Right ventricle myocardium superior (tissue), 1 donor: Measurements from ENCODE around the gene AMDHD2. TPM values are rescaled to one million over a fixed set of nuclear protein-coding genes. Genes with fewer than 3 reads are reported as not detected.
A peak's percentile ranks its signal among the peaks of the same experiment; 100 is the strongest.
"Not testable (repeated sequence)": the region's sequence is repeated elsewhere in the genome, so short reads cannot be mapped to it uniquely, and the experiment has no call there.

Source experiments
- ATAC-seq: fragments of 200-7000 bp; cut with Tn5 transposase; one replicate; pipeline ENCODE4 v1.9.1; 2020; ENCODE audit warnings: mild to moderate bottlenecking; ENCODE audit not compliant: poor library complexity
- DNase-seq: peaks from one replicate; pipeline ENCODE4 v3.0.0-alpha.2; 2020
- intact Hi-C: fragments of 100-400 bp; cut with DNase I; formaldehyde crosslinking; loops from one replicate; pipeline ENCODE4 v1.11.2; 2022
- total RNA-seq: library from RNA; stranded (reverse); fragmentation: NEBNext Ultra II Directional; extraction: Animal tissue kit (Norgen Biotek cat#: 25700); gene quantifications from one replicate; pipeline ENCODE4 v1.2.1, GENCODE V29; 2021
- donor health status: DM: no; HTN: yes; CAD: no; lungs with severe emphysema.

Gene AMDHD2
- total RNA-seq, 1 donor from 2014 or later, result 13.4 TPM

DNA sequence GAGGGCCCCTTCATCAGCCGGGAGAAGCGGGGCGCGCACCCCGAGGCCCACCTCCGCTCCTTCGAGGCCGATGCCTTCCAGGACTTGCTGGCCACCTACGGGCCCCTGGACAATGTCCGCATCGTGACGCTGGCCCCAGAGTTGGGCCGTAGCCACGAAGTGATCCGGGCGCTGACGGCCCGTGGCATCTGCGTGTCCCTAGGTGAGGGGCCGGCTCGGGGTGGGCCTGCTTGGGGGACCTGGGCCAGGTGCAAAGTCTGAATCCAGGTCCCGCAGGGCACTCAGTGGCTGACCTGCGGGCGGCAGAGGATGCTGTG lies 7.6 kb downstream of the AMDHD2 start:
- intact Hi-C loops, result no loop called here
- ATAC-seq, result no peak
- peak; percentile 31 for DNase-seq

DNA sequence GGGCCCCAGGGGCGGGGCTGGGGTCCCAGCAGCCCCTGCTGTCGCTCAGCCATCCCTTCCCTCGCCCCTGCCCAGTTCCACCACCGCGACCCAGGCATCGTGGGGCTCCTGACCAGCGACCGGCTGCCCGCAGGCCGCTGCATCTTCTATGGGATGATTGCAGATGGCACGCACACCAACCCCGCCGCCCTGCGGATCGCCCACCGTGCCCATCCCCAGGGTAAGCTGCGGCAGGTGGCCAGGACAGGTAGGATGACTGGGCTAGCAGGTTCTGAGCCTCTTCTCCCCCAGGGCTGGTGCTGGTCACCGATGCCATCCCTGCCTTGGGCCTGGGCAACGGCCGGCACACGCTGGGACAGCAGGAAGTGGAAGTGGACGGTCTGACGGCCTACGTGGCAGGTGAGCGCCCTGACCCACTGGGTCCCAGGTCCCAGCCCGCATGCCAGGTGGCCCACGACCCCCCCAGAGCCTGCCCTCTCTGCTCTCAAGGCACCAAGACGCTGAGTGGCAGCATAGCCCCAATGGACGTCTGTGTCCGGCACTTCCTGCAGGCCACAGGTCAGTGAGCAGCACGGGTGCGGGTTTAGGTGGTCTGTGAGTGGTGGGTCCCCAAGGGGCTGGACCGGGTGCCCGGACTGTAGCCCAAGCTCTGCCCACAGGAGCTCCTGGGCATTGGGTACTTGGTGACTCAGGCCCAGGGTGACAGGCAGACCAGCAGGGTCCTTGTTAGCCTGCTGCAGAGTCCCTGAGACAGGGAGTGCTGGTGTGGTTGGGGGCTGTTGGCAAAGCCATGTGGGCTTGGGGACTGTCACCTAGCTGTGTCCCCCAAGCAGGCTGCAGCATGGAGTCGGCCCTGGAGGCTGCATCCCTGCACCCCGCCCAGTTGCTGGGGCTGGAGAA lies 8.2 kb downstream of the AMDHD2 start:
- DNase-seq (peak; percentile 30), ATAC-seq (no peak)
- intact Hi-C loops, result no loop called here

DNA sequence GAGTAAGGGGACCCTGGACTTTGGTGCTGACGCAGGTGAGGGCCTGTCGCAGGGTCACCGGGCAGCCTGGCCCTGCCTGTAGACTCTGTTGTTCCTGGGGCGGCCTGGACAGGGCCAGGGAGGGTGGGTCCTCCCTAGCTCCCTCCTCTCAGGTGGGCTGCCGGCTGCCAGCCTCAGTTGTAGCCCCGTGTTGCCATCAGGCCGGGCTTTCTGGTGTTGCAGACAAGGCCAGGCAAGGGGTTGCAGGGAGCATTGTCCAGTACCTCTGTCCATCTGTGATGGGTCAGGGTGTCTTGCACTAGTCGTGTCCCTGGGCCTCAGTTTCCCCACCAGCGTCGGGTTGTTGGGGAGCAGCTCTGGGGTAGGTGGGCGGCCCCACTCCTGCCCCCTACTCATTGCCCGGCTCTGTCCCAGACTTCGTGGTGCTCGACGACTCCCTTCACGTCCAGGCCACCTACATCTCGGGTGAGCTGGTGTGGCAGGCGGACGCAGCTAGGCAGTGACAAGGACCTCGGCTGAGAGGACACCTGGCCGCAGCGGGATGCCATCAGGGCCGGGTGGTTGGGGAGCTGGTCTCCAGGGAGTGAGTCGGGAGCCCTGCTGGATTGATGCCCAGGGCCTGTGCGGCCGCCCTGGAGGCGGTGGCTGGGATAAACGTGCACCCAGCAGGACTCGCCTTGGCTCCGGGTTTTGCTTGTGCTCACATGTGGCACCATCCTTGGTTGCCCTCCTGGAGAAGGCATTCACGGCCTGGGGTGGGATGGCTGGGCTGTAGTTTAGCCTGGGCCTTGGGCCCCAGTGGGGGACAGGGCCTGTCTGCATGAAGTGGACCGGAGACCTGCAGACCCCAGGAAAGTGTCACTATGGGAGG lies 9.1 kb downstream of the AMDHD2 start:
- DNase-seq, result peak; percentile 44

DNA sequence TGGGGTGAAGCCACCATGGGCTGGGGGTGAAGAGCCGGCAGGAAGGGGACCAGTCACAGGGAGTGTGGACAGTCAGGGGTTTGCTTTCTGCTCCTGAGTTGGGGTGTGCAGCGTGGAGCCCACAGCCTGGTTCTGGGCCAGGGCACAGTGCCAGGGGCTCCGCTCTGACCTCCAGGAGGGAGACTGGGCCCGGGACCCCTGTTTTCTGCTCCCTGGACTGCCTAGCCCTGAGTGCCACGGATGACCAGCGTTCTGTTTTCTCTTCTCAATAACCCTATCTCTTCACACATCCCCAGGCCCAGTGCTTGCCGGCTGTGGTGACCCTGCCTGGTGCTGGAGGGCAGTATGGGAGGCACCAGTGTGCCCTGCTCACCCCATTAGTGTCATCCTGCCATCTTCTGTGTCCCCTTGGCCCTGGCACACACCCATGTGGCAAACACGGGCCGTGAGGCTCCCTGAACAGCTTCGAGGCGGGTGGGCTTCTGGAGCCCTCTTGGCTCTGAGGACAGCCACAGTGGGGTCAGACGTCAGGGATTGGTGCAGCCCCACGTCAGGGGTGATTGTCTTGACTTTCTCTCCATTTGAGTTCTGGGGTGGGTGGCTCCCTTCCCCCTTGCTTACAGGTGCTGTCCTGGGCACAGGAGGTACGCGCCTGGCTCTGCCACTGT lies 9.9 kb downstream of the AMDHD2 start:
- intact Hi-C loops, result no loop called here
- no peak for ATAC-seq
- DNase-seq, result peak; percentile 39

More for the DNA sequence above, 9.1 kb downstream of the AMDHD2 start:
- no peak for ATAC-seq
- intact Hi-C loops, result no loop called here

DNA sequence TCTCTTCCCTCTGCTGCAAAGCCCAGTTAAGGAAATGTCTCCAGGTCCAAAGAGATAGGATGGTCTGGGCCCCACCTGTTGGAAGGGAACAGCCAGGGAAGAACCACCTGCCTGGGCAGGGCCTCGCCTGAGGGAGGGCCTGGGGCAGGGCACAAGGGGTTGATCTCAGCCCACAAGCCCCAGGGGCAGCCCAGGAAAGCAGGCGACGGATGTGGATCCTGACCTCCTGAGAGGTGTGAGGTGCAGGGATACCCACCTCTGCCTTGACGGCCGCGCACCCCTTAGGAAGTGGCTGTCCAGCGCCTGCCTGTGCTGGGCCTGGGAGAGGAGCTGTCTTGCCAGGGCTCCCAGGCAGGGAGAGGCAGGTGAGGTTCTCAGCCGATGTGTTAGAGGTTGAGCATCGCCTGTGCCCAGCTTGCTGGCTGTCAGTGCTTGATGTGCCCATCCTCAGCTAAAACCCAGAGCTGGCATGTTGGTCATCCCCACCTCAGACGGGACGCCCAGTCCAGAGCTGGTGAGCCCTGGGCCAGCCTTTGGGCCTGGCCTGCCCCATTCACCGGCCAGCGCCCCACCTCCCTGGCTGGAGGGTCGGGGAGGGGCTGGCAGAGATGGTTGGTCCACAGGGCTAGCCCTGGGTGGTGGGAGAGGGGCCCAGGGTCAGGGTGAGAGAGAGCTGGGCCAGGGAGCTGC lies 10.6 kb downstream of the AMDHD2 start:
- intact Hi-C loops, result no loop called here
- ATAC-seq (no peak), DNase-seq (no peak)

DNA sequence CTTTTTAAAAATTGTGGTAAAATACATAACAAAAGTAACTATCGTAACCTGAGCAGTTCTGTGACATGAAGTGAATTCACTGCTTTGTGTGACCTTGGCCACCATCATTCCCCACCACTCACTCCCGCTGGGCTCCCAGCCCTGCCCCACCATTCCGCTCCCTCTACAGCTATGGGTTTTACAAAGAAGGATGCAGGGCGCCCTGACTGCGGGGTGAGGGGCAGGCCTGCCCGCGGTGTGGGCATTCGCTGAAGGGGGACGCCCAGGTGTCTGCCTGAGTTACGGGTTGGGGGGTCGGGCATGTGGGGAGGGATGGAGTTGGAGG lies 11.2 kb downstream of the AMDHD2 start, which contains the start of gene CEMP1:
TSS of gene CEMP1 (minus strand) at position 38 of the 325 bp plus-strand sequence. CDS start 335 bp downstream, outside the sequence.
- ATAC-seq (no peak), DNase-seq (no peak)
- intact Hi-C loops, result no loop called here

DNA sequence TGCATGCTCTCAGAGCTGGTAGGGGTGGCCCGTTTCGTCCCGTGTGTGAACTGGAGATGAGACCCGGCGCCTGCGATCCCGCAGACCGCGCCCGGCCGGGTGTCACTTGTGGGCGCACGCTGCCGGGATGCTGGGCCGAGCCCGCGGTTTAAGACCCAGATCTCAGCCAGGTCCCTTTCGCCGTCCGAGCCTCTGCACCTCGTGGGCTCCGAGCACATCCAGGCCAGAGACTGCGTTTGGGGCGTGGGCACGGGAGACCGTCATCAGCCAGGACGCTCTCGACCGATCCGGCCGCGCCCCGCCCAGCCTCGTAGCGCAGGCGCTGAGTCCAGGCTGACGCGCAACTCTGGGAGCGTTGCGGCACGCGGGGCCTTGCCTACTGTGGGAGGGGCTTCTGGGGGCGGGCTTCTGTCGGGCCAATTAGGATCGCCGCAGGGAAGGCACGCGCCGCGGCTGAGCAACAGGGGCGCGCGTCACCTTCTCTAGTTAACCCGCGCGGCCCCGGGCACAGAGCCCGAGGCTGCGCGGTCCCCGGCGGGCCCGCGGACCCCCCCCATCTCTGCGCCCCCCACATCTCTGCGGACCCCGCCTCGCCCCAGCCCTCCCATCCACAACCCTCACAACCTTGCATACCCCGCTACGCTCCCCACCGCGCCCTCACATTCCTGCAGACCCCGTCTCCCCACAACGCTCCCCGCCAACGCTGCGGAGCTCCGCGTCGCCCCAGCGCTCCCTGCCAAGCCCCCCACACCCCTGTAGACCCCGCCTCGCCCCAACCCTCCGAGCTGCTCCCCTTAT lies 11.7 kb downstream of the AMDHD2 start:
- ATAC-seq (peak; percentile 95), DNase-seq (peak; percentile 99)
- intact Hi-C loops, result no loop called here

DNA sequence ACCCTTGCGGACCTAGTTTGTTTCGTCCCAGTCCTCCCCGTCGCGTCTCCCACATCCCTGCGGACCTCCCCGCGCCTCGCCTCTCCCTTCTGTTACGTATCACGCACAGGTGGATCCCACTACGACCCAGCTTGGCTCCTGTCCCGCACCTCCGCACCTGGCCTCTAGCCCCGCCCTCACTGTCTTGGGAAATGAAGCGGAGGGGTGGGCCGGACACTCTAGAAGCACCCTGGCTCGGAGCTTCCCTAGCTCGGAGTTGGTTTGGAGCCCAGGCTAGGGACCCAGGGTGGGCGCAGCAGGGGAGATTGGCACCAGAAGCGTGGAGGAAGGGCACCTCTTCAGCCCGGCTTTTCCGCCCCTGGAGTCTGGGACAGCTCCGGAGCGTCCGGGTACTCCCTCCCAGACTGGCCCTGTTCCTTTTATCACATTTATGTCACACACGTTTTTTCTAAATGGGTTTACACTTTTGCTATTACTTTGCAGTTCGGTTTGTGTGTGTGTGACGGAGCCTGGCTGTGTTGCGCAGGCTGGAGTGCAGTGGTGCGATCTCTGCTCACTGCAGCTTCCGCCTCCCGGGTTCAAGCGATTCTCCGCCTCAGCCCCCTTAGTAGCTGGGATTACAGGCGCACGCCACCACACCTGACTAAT lies 12.4 kb downstream of the AMDHD2 start:
- DNase-seq, result peak; percentile 69
- peak; percentile 32 for ATAC-seq
- intact Hi-C loops, result no loop called here

DNA sequence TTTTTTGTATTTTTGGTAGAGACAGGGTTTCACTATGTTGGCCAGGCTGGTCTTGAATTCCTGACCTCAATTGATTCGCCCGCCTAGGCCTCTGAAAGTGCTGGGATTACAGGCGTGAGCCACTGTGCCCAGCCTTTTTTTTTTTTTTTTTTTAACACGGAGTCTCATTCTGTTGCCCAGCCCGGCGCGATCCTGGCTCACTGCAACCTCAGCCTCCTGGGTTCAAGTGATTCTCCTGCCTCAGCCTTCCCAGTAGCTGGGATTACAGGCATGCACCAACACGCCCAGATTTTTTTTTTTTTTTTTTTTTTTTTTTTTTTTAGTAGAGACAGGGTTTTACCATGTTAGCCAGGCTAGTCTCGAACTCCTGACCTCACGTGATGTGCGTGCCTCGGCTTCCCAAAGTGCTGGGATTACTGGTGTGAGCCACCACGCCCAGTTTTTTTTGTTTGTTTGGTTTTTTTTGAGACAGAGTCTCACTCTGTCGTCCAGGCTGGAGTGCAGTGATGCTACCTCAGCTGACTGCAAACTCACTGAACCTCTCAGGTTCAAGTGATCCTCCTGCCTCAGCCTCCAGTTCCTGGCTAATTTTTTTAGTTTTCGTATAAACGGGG lies 13.1 kb downstream of the AMDHD2 start:
- intact Hi-C loops, ATAC-seq: not testable (repeated sequence)
- peak; percentile 43 for DNase-seq

DNA sequence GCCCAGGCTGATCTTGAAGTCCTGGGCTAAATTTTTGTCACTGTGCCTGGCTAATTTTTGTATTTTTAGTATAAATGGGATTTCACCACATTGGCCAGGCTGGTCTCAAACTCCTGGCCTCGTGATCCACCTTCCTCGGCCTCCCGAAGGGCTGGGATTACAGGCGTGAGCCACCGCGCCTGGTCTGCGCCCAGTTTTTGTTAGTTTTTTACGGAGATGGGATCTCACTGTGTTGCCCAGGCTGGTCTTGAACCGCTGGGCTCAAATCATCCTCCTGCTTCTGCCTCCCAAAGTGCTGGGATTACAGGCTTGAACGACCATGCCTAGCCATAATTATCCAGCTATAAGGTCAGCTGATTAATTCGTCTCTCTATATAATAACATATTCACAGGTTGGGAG lies 13.7 kb downstream of the AMDHD2 start:
- ATAC-seq, result no peak
- intact Hi-C loops, result no loop called here
- peak; percentile 34 for DNase-seq

DNA sequence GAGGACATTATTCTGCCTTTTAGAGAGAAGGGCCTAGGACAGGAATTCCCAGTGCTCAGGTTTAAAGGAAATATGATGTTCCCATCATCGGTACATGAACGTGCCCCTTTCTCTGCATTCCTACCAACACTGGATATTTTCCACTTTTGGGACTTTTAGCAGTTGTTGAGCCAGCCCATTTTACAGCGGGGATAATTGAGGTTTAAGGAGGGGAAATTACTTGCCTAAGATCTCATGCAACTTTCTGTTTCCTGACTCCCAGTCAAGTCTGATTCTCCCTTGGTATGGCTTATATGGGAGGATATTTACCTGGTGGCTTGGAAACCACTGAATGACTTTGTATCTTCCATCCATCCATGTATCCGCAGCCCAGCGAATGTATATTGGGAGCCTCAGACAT lies 14.2 kb downstream of the AMDHD2 start:
- ATAC-seq, result not testable (repeated sequence)

DNA sequence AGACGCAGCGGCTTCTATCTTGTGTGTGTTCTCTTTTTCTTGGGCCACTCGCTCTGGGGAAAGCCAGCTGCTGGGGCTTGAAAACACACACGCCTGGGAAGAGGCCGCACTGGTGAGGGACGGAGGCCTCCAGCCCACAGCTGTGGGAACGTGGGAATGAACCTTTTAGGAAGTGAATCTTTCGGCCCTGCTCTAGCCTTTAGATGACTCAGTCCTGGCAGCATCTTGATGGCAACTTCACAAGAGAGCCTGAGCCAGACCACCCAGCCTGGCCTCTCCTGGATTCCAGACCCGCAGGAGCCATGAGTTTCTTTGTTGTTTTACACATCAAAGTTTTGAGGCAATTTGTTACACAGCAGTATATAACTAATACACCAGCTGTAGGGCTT lies 15.4 kb downstream of the AMDHD2 start:
- DNase-seq, result peak; percentile 46
- no peak for ATAC-seq
- intact Hi-C loops, result no loop called here

More for the DNA sequence above, 14.2 kb downstream of the AMDHD2 start:
- intact Hi-C loops, DNase-seq: not testable (repeated sequence)

DNA sequence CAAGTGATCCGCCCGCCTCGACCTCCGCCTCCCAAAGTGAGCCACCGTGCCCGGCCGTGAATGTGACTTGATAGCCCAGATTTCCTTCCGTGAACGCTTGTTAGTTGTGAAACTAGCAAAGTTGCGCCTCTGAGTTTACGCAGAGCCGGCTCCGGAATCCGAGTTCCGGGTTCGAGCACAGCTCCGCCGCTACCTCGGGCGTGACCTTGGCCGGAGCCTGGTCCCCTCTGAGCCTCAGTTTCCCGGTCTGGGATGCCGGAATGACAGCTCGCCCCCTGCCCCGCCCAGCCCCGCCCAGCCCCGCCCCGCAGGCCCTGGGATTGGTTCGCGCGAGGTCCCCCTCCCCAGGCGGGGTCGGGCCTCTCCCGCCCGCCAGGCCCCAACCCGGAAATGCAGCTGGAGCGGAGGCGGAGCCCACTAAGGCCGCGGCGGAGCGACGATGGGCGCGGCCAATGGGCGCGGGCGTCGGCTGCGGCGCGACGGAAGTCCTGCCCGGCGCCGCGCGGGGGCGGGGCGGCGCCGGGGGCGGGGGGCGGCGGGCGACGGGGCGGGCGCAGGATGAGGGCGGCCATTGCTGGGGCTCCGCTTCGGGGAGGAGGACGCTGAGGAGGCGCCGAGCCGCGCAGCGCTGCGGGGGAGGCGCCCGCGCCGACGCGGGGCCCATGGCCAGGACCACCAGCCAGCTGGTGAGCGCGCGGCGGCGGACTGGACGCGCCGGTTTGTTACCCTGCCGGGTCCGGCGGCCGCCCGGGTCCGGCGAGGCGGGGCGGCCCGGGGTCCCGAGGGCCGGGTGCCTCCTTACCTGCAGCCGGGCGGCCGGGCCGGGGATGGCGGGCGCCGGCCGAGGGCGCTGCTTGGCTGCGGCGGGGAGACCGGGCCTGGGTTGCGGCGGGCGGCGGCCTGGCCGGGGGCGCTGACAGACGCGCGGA lies 17.5 kb downstream of the AMDHD2 start, which contains the start of gene PDPK1:
TSS of gene PDPK1 (plus strand) at position 571 of the 929 bp plus-strand sequence. CDS start at position 663, 92 bp downstream.
- intact Hi-C loops, result no loop called here

DNA sequence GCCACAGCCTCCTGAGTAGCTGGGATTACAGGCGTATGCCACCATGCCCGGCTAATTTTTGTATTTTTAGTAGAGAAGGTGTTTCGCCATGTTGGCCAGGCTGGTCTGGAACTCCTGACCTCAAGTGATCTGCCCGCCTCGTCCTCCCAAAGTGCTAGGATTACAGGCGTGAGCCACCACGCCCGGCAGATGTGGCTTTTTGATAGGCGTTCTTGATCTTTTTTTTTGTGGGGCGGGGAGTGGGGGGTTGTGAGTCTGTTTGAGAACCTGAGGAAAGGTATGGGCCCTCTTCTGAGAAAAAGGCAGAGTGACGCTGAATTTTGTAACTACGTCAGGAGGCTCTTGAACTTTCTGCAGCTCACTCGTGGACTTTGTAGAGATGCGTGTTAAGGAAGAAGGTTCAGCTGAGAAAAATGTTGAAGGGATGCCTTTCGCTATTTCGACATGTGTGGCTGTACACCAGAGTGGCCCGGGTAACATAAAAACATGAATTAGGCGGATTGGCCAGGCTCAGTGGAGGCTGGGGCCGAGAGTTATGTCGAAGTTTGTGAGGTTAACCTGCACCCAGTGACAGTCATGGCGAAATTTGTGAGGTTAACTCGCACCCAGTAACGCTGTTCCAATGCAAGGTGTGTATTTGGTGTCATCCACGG lies 19.1 kb downstream of the AMDHD2 start:
- ATAC-seq, intact Hi-C loops, DNase-seq: not testable (repeated sequence)

More for the DNA sequence above, 17.5 kb downstream of the AMDHD2 start, which contains the start of gene PDPK1:
- ATAC-seq (peak; percentile 94), DNase-seq (peak; percentile 96)

DNA sequence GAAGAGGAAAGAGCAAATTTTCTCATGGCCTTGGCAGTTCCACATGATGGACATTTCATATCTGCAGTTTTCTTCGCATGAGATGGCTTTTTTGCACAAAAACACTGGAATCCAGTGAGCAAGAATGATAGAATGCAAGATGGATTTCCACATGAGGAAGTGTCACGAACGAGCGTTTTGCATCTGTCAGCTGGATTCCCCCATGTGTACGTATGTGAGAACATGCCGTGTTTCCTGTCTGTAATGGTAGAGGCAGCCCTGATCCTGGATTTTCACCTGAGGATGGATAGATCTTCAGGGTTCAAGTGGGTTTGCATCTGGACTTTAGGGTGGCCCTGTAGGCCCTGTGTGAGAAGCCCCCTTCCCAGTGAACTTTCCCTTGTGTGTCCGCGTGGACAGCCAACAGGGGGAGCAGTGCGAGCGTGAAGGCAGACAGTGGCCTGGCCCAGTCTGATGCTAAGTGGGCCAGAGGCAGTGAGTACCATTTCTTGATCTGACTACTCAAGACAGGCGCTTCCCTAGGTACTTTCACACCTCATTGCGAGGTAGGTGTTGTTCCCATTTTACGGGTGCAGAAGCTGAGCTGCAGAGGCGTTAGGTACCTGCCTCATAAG lies 19.8 kb downstream of the AMDHD2 start:
- intact Hi-C loops, ATAC-seq: not testable (repeated sequence)
- DNase-seq, result peak; percentile 56
